ENCODE results near the gene EHF. TPM values are rescaled to one million over a fixed set of nuclear protein-coding genes. Genes with fewer than 3 reads are reported as not detected.

The EHF gene
- total and polyA plus RNA-seq, 2 of the 8 experiments (the other 6 are each of a cell fraction or from before 2014, with no cell fraction given): not detected

GRCh38 chr11:34648036-34648435 lies 27.1 kb downstream of the EHF start:
- Histone ChIP-seq H3K56ac (replicated peaks; ENCODE audit: insufficient read length, low read depth, low read length) (no peak overlapping the region), H3K36me3 (ENCODE audit: control insufficient read depth in 2 of 4, insufficient read depth in 4 of 4, low read length in 3 of 4) (no peaks in the 10 kb centered on the region), H3K4ac (replicated peaks; ENCODE audit: insufficient read length, low read depth, low read length) (no peak overlapping the region), H2BK120ac (replicated peaks; ENCODE audit: low read depth, low read length) (no peak overlapping the region), H3K23ac (ENCODE audit: insufficient read length) (no peak overlapping the region), H3K9me3 (ENCODE audit: insufficient read depth in 2 of 2, low read depth in 1 of 2, low read length in 1 of 2) (no peaks in the 10 kb centered on the region), H3K27ac (ENCODE audit: low read depth, low read length) (no peak overlapping the region), H3K79me2 (ENCODE audit: control insufficient read depth in 1 of 2, insufficient read depth in 2 of 2, low read length in 2 of 2) (no peaks in the 10 kb centered on the region), H3K4me3 (ENCODE audit: extremely low read depth in 1 of 4, insufficient read depth in 2 of 4, low read depth in 3 of 4, low read length in 4 of 4) (no peak overlapping the region), H4K5ac (ENCODE audit: insufficient read length, low read depth, low read length) (no peak overlapping the region), H4K8ac (ENCODE audit: extremely low read depth, insufficient read depth, low read length) (no peak overlapping the region), H2BK5ac (ENCODE audit: low read depth, low read length) (no peak overlapping the region), H2BK20ac (ENCODE audit: low read length) (no peak overlapping the region), H3K14ac (ENCODE audit: insufficient read length) (no peak overlapping the region), H3K79me1 (ENCODE audit: low read depth, low read length) (no peaks in the 10 kb centered on the region), H2BK12ac (ENCODE audit: low read depth, low read length) (no peak overlapping the region), H4K20me1 (replicated peaks in 1 of 2; ENCODE audit: control insufficient read depth in 1 of 2, insufficient read depth in 2 of 2, low read length in 2 of 2) (no peaks in the 10 kb centered on the region), H3K4me1 (replicated peaks in 1 of 4; ENCODE audit: control insufficient read depth in 3 of 4, insufficient read depth in 4 of 4, low read length in 3 of 4) (peaks cover 0 to 8% (median 2%) of the 10 kb centered on the region in 4 experiments; a peak in 4 of 7 replicates), H3K9ac (replicated peaks in 1 of 4; ENCODE audit: extremely low read depth in 1 of 4, low read depth in 3 of 4, low read length in 3 of 4) (no peak overlapping the region), H3K23me2 (ENCODE audit: low read depth, low read length) (no peaks in the 10 kb centered on the region; the same call in 1 of the 2 replicates), H3K27me3 (replicated peaks in 1 of 4; ENCODE audit: control insufficient read depth in 3 of 4, extremely low read depth in 1 of 4, insufficient read depth in 3 of 4, low read length in 3 of 4) (no peaks in the 10 kb centered on the region), H2AFZ (ENCODE audit: low read length) (no peak overlapping the region), H3K18ac (ENCODE audit: extremely low read depth, low read length) (no peak overlapping the region), H2AK5ac (ENCODE audit: low read depth, low read length) (no peak overlapping the region), H4K91ac (replicated peaks; ENCODE audit: insufficient read length, low read length) (no peak overlapping the region), H3K4me2 (ENCODE audit: insufficient read depth in 1 of 2, low read depth in 2 of 2, low read length in 2 of 2) (no peak overlapping the region), H2BK15ac (ENCODE audit: low read length) (no peak overlapping the region)
- ChIA-PET CTCF (ENCODE audit: partially characterized antibody) (interaction anchor here (0.7 kb wide), 1 partner anchor 17 kb away, joined by 3 read pairs; no protein-coding TSS in a partner anchor), POLR2A (ENCODE audit: partially characterized antibody) (no interaction called here)
- no peak for DNase-seq (ENCODE audit: low read depth in 1 of 2, low spot score in 2 of 2)
- TF ChIP-seq POLR2A (IDR thresholded peaks at IDR 0.05; ENCODE audit: control extremely low read depth in 1 of 2, low read depth in 2 of 2, low read length in 2 of 2) (no peak), CHD2 (IDR thresholded peaks at IDR 0.05; ENCODE audit: low read length) (no peak), SRF (IDR thresholded peaks at IDR 0.05; ENCODE audit: low read depth, low read length) (no peak), CEBPB (IDR thresholded peaks at IDR 0.05; ENCODE audit: low read depth, low read length) (no peak), HDAC6 (IDR thresholded peaks at IDR 0.05; ENCODE audit: low read depth, low read length) (no peak), SP2 (IDR thresholded peaks at IDR 0.05; ENCODE audit: low read length) (no peak), EZH2 (IDR thresholded peaks at IDR 0.05; ENCODE audit: low read depth, low read length, severe bottlenecking) (no peak)
- 100% methylated on average over 1 of the region's 1 CpG; no CpG with 5 or more reads in 1 of the 2 experiments for WGBS, 2 experiments (ENCODE audit: extremely low coverage in 1 of 2, insufficient coverage in 1 of 2, insufficient read length in 1 of 2, insufficient replicate concordance in 2 of 2, low coverage in 1 of 2, low lambda C conversion rate in 2 of 2, missing lambda C conversion rate in 1 of 2)
- no peak for FAIRE-seq
